Right atrium auricular region (tissue), 2 donors: ENCODE measurements around the gene RUFY2. TPM values are rescaled to one million over a fixed set of nuclear protein-coding genes. Genes with fewer than 3 reads are reported as not detected.

ENCODE experiments used
- DNase-seq: peaks from one replicate; pipeline ENCODE4 v3.0.0-alpha.2; 2019; ENCODE audit warnings: low spot score
- H3K27ac ChIP-seq, 2 donors: fragments of 200-600 bp; sonication (generic); 1 replicate in 1 of 2; 2 replicates in 1 of 2; pipeline ENCODE4 v1.5.1; 2016 to 2019
- H3K27me3 ChIP-seq, 2 donors: fragments of 200-600 bp; sonication (generic); one replicate each; pipeline versions ENCODE4 v1.5.1 to v1.6.0; 2017 to 2019
- H3K36me3 ChIP-seq: fragments of 200-600 bp; sonication (generic); one replicate; pipeline ENCODE4 v1.5.1; 2016
- H3K4me1 ChIP-seq, 2 donors: fragments of 200-600 bp; sonication (generic); one replicate each; pipeline versions ENCODE4 v1.5.1 to v1.6.0; 2017 to 2019
- H3K4me3 ChIP-seq, 2 donors: fragments of 200-600 bp; sonication (generic); 1 replicate in 1 of 2; 2 replicates in 1 of 2; pipeline ENCODE4 v1.5.1; 2017 to 2019; ENCODE audit warnings: mild to moderate bottlenecking in 1 of 2, moderate library complexity in 1 of 2
- H3K9me3 ChIP-seq, 2 donors: fragments of 200-600 bp; sonication (generic); one replicate each; pipeline ENCODE4 v1.5.1; 2019
- CTCF ChIP-seq, 2 donors: fragments of 200-600 bp; sonication (generic); IDR thresholded peaks; one replicate each; pipeline ENCODE4 v1.5.1; 2019; ENCODE audit warnings: antibody characterized with exemption in 2 of 2
- total RNA-seq, 2 donors: library from RNA; depleted of rRNA; stranded (reverse); fragments of >200 nt; gene quantifications; one replicate each; pipeline ENCODE4 v1.1.0, GENCODE V29; 2016

RUFY2 gene
- total RNA-seq, 2 donors from 2014 or later = 8.3 to 11.0 TPM

- no peaks in the 10 kb centered on the region for H3K4me1 ChIP-seq
- TF ChIP-seq CTCF (IDR thresholded peaks at IDR 0.05) = no peak
- no peaks in the 10 kb centered on the region for H3K27me3 ChIP-seq
- DNase-seq = no peak
- H3K9me3 ChIP-seq = no peaks in the 10 kb centered on the region
- no peak overlapping the region for H3K27ac ChIP-seq
- no peaks in the 10 kb centered on the region for H3K36me3 ChIP-seq
- no peak overlapping the region for H3K4me3 ChIP-seq
These were observed 105.8 kb downstream of the RUFY2 start for GRCh38 chr10:68301301-68301700.

GRCh38 chr10:68296843-68297663 is 110.0 kb downstream of the RUFY2 start:
- no peak for DNase-seq
- H3K9me3 ChIP-seq = no peaks in the 10 kb centered on the region
- no peak for TF ChIP-seq CTCF (IDR thresholded peaks at IDR 0.05)
- H3K4me1 ChIP-seq = no peaks in the 10 kb centered on the region
- H3K27me3 ChIP-seq = no peaks in the 10 kb centered on the region
- H3K4me3 ChIP-seq = no peak overlapping the region
- no peak overlapping the region for H3K27ac ChIP-seq
- H3K36me3 ChIP-seq = no peaks in the 10 kb centered on the region

Other genes with a start within 250 kb of the RUFY2 start
- gene ATOH7, start 175.2 kb downstream of the RUFY2 start, total RNA-seq = not detected
- 10 to 100 TPM; 29.7 to 34.8 TPM for gene HNRNPH3, start 75.2 kb downstream of the RUFY2 start, total RNA-seq
- gene PBLD, start 74.3 kb downstream of the RUFY2 start, total RNA-seq = 1 to 10 TPM; 2.7 to 4.5 TPM
- gene DNA2, start 64.7 kb upstream of the RUFY2 start, total RNA-seq = 1 to 10 TPM in 1 of 2 donors, under 1 TPM in 1; 0.90 to 1.3 TPM
- gene SLC25A16, start 120.2 kb upstream of the RUFY2 start, total RNA-seq = 1 to 10 TPM; 7.7 to 9.9 TPM
- 1 to 10 TPM; 2.4 to 3.0 TPM for gene TET1, start 153.1 kb upstream of the RUFY2 start, total RNA-seq